Left lung (tissue), 10 donors: Measurements from ENCODE around the gene RAB15. TPM values are rescaled to one million over a fixed set of nuclear protein-coding genes. Genes with fewer than 3 reads are reported as not detected.
"Not testable (repeated sequence)": the region's sequence is repeated elsewhere in the genome, so short reads cannot be mapped to it uniquely, and the experiment has no call there.

Source experiments
- ATAC-seq: fragments of 200-7000 bp; cut with Tn5 transposase; one replicate; pipeline ENCODE4 v1.9.1; 2020; ENCODE audit warnings: moderate library complexity
- DNase-seq, 4 donors: peaks; one replicate each; pipeline ENCODE4 v3.0.0-alpha.2; 2013 to 2020
- H3K27ac ChIP-seq, 2 donors: fragments of 200-600 bp; sonication (generic) in 1 of 2; one replicate each; pipeline versions ENCODE4 v1.5.0 to v1.8.0; 2020 to 2021
- H3K27me3 ChIP-seq, 2 donors: fragments of 200-600 bp; sonication (generic) in 1 of 2; one replicate each; pipeline versions ENCODE4 v1.5.0 to v1.8.0; 2020 to 2021
- H3K36me3 ChIP-seq, 2 donors: fragments of 200-600 bp; sonication (generic) in 1 of 2; one replicate each; pipeline versions ENCODE4 v1.5.0 to v1.8.0; 2020 to 2021
- H3K4me1 ChIP-seq, 2 donors: fragments of 200-600 bp; one replicate each; pipeline ENCODE4 v1.8.0; 2021
- H3K4me3 ChIP-seq, 2 donors: fragments of 200-600 bp; sonication (generic) in 1 of 2; one replicate each; pipeline versions ENCODE4 v1.5.0 to v1.8.0; 2020 to 2021; ENCODE audit warnings: mild to moderate bottlenecking in 1 of 2
- H3K9me3 ChIP-seq, 2 donors: fragments of 200-600 bp; sonication (generic) in 1 of 2; one replicate each; pipeline versions ENCODE4 v1.5.0 to v1.8.0; 2020 to 2021
- CTCF ChIP-seq, 2 donors: fragments of 200-600 bp; sonication (generic) in 1 of 2; IDR thresholded peaks; one replicate each; pipeline versions ENCODE4 v1.5.0 to v1.8.0; 2021; ENCODE audit warnings: antibody characterized with exemption in 2 of 2
- intact Hi-C, 2 donors: fragments of 100-400 bp; cut with DNase I; formaldehyde crosslinking; loops; one replicate each; pipeline versions ENCODE4 v1.11.2 to v1.14.2; 2022
- polyA plus RNA-seq, 6 donors: library from polyadenylated mRNA; unstranded; fragments of 120-200 nt; gene quantifications; one replicate each; pipeline ENCODE4 v1.2.1, GENCODE V29; 2013; ENCODE audit not compliant: insufficient read length in 6 of 6
- total RNA-seq, 2 donors: library from RNA; stranded (reverse); fragmentation: NEBNext Ultra II Directional; extraction: Animal tissue kit (Norgen Biotek cat#: 25700); gene quantifications; one replicate each; pipeline ENCODE4 v1.2.1, GENCODE V29; 2021
- donor health status: DM: no; HTN: yes; CAD: no.
- donor health status: DM: no; HTN: no; CAD: no.

The RAB15 gene
- total and polyA plus RNA-seq, 8 donors, result 21.8 to 36.6 (median 30.7) TPM

- Histone ChIP-seq H3K4me1 (peaks cover 28 to 53% of the 10 kb centered on the region in 2 donors), H3K36me3 (peaks cover 0 to 4% of the 10 kb centered on the region in 2 donors), H3K4me3 (no peak overlapping the region)
Measured at GRCh38 chr14:64919215-64919614, 52.9 kb downstream of the RAB15 start.

GRCh38 chr14:64918216-64918615, 53.9 kb downstream of the RAB15 start:
- intact Hi-C loops, result no loop called here
- Histone ChIP-seq H3K27ac (peak overlapping the region in 1 of 2 donors; percentile 23), H3K36me3 (no peaks in the 10 kb centered on the region), H3K9me3 (no peaks in the 10 kb centered on the region), H3K4me1 (peaks cover 28 to 57% of the 10 kb centered on the region in 2 donors), H3K4me3 (no peak overlapping the region), H3K27me3 (no peaks in the 10 kb centered on the region)
- DNase-seq, result no peak
- ATAC-seq, result no peak
- no peak for TF ChIP-seq CTCF (IDR thresholded peaks at IDR 0.05)

More at GRCh38 chr14:64919215-64919614, 52.9 kb downstream of the RAB15 start:
- Histone ChIP-seq H3K27me3 (no peaks in the 10 kb centered on the region), H3K27ac (peak overlapping the region; percentile 37 to 43), H3K9me3 (no peaks in the 10 kb centered on the region)
- ATAC-seq (no peak), DNase-seq (no peak)
- no peak for TF ChIP-seq CTCF (IDR thresholded peaks at IDR 0.05)
- intact Hi-C loops, result no loop called here

GRCh38 chr14:64915797-64916196, 56.3 kb downstream of the RAB15 start:
- ATAC-seq (no peak), DNase-seq (no peak)
- no peaks in the 10 kb centered on the region for H3K36me3 ChIP-seq
- intact Hi-C loops, result no loop called here
- peak overlapping the region in 1 of 2 donors; percentile 99 for H3K27ac ChIP-seq
- H3K4me1 ChIP-seq, result peaks cover 28 to 57% of the 10 kb centered on the region in 2 donors
- H3K9me3 ChIP-seq, result no peaks in the 10 kb centered on the region
- H3K27me3 ChIP-seq, result no peaks in the 10 kb centered on the region
- no peak for TF ChIP-seq CTCF (IDR thresholded peaks at IDR 0.05)
- H3K4me3 ChIP-seq, result peak overlapping the region in 1 of 2 donors; percentile 83

GRCh38 chr14:64915029-64915424, 57.1 kb downstream of the RAB15 start:
- Histone ChIP-seq H3K4me1 (peaks cover 27 to 54% of the 10 kb centered on the region in 2 donors), H3K27ac (peak overlapping the region; percentile 96 to 99), H3K9me3 (no peaks in the 10 kb centered on the region), H3K4me3 (peak overlapping the region; percentile 83 to 98), H3K36me3 (no peaks in the 10 kb centered on the region), H3K27me3 (peaks cover 0 to 5% of the 10 kb centered on the region in 2 donors)
- TF ChIP-seq CTCF (IDR thresholded peaks at IDR 0.05), result no peak
- intact Hi-C loops, result no loop called here
- DNase-seq (no peak), ATAC-seq (no peak)

GRCh38 chr14:64914237-64915028, 57.7 kb downstream of the RAB15 start, which contains the start of gene CHURC1:
Gene CHURC1, plus strand, starts transcription at chr14:64914455. Its CDS starts 41 bp downstream, at chr14:64914496.
- intact Hi-C loops, result no loop called here
- Histone ChIP-seq H3K36me3 (no peaks in the 10 kb centered on the region), H3K4me3 (peak within 1 kb of the TSS; percentile 83 to 98), H3K9me3 (no peaks in the 10 kb centered on the region), H3K27me3 (peaks cover 0 to 5% of the 10 kb centered on the region in 2 donors), H3K27ac (peak within 1 kb of the TSS; percentile 96 to 99), H3K4me1 (peaks cover 21 to 49% of the 10 kb centered on the region in 2 donors)
- DNase-seq, result peak; percentile 98 to 99 (median 98)
- no peak for TF ChIP-seq CTCF (IDR thresholded peaks at IDR 0.05)
- peak; percentile 99 for ATAC-seq

GRCh38 chr14:64913477-64913876, 58.7 kb downstream of the RAB15 start:
- ATAC-seq, result peak; percentile 6
- H3K9me3 ChIP-seq, H3K36me3 ChIP-seq, H3K27me3 ChIP-seq, intact Hi-C loops, DNase-seq: not testable (repeated sequence)
- H3K4me3 ChIP-seq, result peak overlapping the region; percentile 83 to 98
- peak overlapping the region; percentile 96 to 99 for H3K27ac ChIP-seq
- H3K4me1 ChIP-seq, result peaks cover 13 to 39% of the 10 kb centered on the region in 2 donors
